Measurements from ENCODE around the gene MTNR1B.

GRCh38 chr11:92954003-92954402 lies 15.4 kb upstream of the MTNR1B start:
- TF ChIP-seq, protein P1, sequence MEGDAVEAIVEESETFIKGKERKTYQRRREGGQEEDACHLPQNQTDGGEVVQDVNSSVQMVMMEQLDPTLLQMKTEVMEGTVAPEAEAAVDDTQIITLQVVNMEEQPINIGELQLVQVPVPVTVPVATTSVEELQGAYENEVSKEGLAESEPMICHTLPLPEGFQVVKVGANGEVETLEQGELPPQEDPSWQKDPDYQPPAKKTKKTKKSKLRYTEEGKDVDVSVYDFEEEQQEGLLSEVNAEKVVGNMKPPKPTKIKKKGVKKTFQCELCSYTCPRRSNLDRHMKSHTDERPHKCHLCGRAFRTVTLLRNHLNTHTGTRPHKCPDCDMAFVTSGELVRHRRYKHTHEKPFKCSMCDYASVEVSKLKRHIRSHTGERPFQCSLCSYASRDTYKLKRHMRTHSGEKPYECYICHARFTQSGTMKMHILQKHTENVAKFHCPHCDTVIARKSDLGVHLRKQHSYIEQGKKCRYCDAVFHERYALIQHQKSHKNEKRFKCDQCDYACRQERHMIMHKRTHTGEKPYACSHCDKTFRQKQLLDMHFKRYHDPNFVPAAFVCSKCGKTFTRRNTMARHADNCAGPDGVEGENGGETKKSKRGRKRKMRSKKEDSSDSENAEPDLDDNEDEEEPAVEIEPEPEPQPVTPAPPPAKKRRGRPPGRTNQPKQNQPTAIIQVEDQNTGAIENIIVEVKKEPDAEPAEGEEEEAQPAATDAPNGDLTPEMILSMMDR (IDR thresholded peaks at IDR 0.05), result no peak
- TF ChIP-seq POLR2A (IDR thresholded peaks at IDR 0.05), result no peak
